ENCODE measurements around the gene DNAL4. TPM values are rescaled to one million over a fixed set of nuclear protein-coding genes. Genes with fewer than 3 reads are reported as not detected.

The DNAL4 gene
- total RNA-seq, 1 donor: 11.2 TPM

GRCh38 chr22:38751422-38752346 is 42.3 kb downstream of the DNAL4 start:
- no peak for TF ChIP-seq CTCF (IDR thresholded peaks at IDR 0.05; ENCODE audit: insufficient read depth, low read depth, low read length)
- H3K4me3 ChIP-seq (ENCODE audit: low read depth, low read length): no peak overlapping the region
- no peak for DNase-seq (ENCODE audit: low read depth)

GRCh38 chr22:38751066-38751421 is 42.9 kb downstream of the DNAL4 start:
- TF ChIP-seq CTCF (IDR thresholded peaks at IDR 0.05; ENCODE audit: insufficient read depth, low read depth, low read length): no peak
- DNase-seq (ENCODE audit: low read depth): no peak
- H3K4me3 ChIP-seq (ENCODE audit: low read depth, low read length): no peak overlapping the region

- no peak for DNase-seq (ENCODE audit: low read depth)
- TF ChIP-seq CTCF (IDR thresholded peaks at IDR 0.05; ENCODE audit: insufficient read depth, low read depth, low read length): no peak
Measured at GRCh38 chr22:38750638-38751037, 43.3 kb downstream of the DNAL4 start.

GRCh38 chr22:38750104-38750503 is 43.8 kb downstream of the DNAL4 start:
- no peak overlapping the region for H3K4me3 ChIP-seq (ENCODE audit: low read depth, low read length)
- TF ChIP-seq CTCF (IDR thresholded peaks at IDR 0.05; ENCODE audit: insufficient read depth, low read depth, low read length): no peak
- no peak for DNase-seq (ENCODE audit: low read depth)

More at GRCh38 chr22:38750638-38751037, 43.3 kb downstream of the DNAL4 start:
- no peak overlapping the region for H3K4me3 ChIP-seq (ENCODE audit: low read depth, low read length)

- TF ChIP-seq CTCF (IDR thresholded peaks at IDR 0.05; ENCODE audit: insufficient read depth, low read depth, low read length): no peak
- no peak for DNase-seq (ENCODE audit: low read depth)
- H3K4me3 ChIP-seq (ENCODE audit: low read depth, low read length): no peak overlapping the region
Measured at GRCh38 chr22:38748487-38749136, 45.3 kb downstream of the DNAL4 start.

- H3K4me3 ChIP-seq (ENCODE audit: low read depth, low read length): no peak overlapping the region
- no peak for DNase-seq (ENCODE audit: low read depth)
- no peak for TF ChIP-seq CTCF (IDR thresholded peaks at IDR 0.05; ENCODE audit: insufficient read depth, low read depth, low read length)
Measured at GRCh38 chr22:38745676-38746460, 48.1 kb downstream of the DNAL4 start.

All from fibroblast of villous mesenchyme (primary cell).